ENCODE results near the gene COQ8A.
"Not testable (repeated sequence)": the region's sequence is repeated elsewhere in the genome, so short reads cannot be mapped to it uniquely, and the experiment has no call there.

The COQ8A gene

DNA sequence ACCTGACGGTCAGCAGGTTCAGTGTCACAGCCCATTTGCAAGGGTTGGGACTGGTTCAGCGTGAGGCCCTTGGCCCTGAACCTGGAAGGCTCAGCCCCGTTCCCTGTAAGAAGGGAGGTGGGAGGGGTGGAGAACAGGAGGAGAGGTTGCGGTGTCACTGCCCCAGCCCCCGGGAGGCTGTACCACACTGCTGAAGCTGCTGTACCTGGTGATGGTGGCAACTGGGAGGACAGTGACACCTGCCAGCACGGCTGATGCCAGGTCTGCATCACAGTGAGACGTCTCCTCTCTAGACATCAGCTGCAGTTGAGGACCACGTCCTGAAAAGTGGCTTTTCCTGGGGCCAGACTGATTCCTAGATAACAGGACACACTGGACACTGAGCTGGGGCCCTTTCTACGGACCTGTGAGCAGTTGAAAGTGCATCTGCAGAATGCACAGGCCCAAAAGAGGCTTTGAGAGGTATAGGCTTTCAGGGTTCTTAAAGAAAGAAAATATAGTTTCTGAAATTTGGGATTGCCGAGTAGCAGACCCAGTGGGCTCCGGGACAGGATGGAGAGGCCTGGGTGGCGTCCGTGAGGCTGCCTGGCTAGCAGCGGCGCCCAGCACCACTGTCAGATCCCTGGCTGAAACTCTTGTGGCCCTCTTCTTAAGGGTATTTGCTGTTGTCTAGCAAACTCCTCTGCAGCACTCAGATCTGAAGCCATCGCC lies 47.7 kb downstream of the COQ8A start:
- Histone ChIP-seq H3K27me3 (ENCODE audit: insufficient read depth, low read length) (no peaks in the 10 kb centered on the region), H3K4me1 (ENCODE audit: insufficient read depth, low read length) (peaks cover 15% of the 10 kb centered on the region; the same call in 1 of the 2 replicates), H3K27ac (ENCODE audit: low read depth, low read length) (peak overlapping the region; percentile 34; the same call in 1 of the 2 replicates), H3K4me3 (ENCODE audit: low read length) (no peak overlapping the region), H3K9me3 (ENCODE audit: insufficient read depth, low read depth, low read length) (no peaks in the 10 kb centered on the region), H3K36me3 (ENCODE audit: insufficient read depth, low read length) (peaks cover 23% of the 10 kb centered on the region), H3K9ac (ENCODE audit: low read depth, low read length) (no peak overlapping the region)
- 90% methylated on average over 16 of the region's 16 CpGs for WGBS

DNA sequence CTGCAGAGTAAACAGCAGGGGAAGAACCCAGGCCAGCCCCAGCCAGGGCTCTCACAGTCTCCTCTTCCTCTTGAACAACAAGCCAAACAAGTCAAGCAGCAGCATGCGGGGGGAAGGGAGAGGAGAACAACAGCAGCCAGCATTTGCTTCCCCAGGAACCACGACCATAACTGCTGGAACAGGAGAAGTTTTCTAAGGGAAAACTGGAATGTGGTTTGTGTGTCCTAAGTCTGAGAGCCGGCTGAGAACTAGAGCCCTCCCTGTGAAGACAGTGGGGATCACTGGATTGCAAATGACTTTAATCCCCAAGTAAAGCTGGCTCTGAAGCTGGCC lies 48.2 kb downstream of the COQ8A start:
- H3K27me3 ChIP-seq (ENCODE audit: insufficient read depth, low read length), result no peaks in the 10 kb centered on the region
- WGBS, result 68% methylated on average over 3 of the region's 3 CpGs
- peak overlapping the region; percentile 34; the same call in 1 of the 2 replicates for H3K27ac ChIP-seq (ENCODE audit: low read depth, low read length)
- H3K36me3 ChIP-seq (ENCODE audit: insufficient read depth, low read length), result peaks cover 23% of the 10 kb centered on the region
- H3K9me3 ChIP-seq (ENCODE audit: insufficient read depth, low read depth, low read length), result no peaks in the 10 kb centered on the region
- H3K4me3 ChIP-seq (ENCODE audit: low read length), result no peak overlapping the region
- H3K9ac ChIP-seq (ENCODE audit: low read depth, low read length), result peak overlapping the region; percentile 31; the same call in 1 of the 2 replicates
- H3K4me1 ChIP-seq (ENCODE audit: insufficient read depth, low read length), result peaks cover 15% of the 10 kb centered on the region; the same call in 1 of the 2 replicates

DNA sequence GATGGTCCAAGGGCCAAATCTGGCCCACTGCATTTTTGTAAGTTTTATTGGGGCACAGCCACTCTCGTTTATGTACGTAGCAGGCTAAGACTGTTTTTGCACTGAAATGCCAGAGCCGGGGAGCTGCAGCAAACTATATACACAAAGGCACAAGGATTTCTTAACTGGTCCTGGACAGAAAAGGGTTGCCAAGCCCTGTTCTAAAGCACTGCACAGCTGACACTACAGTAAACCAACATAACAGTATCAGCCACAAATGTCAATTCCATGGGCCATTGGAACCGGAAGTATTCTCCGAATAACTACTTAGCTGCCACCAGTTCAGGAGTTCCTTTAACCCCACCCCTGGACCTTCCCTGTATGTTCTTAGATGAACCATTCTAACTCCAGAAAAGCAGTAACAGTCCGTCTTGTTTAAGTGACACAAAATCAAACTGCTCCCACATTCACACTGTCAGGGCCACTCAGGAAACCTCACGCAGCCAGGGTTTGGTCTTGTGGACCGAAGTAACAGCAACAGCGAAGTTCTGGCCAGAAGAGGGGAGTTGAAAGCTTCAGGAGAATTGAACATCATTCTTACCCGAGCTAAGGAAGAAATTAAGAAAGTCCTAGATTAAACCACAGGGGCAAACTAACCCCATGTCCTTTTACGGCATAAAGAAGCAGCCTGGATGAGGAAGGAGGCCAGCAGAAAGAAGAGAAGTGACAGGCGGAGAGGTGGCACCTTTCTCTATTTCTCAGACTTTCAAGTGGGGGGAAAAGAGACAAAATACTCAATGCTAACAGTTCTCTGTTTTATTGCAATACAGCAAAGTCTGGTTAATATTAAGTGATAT lies 49.2 kb downstream of the COQ8A start:
- H3K27ac ChIP-seq (ENCODE audit: low read depth, low read length), result no peak overlapping the region
- H3K4me3 ChIP-seq (ENCODE audit: low read length), result no peak overlapping the region
- no peaks in the 10 kb centered on the region for H3K9me3 ChIP-seq (ENCODE audit: insufficient read depth, low read depth, low read length)
- peak overlapping the region; percentile 31; the same call in 1 of the 2 replicates for H3K9ac ChIP-seq (ENCODE audit: low read depth, low read length)
- no peaks in the 10 kb centered on the region for H3K27me3 ChIP-seq (ENCODE audit: insufficient read depth, low read length)
- peaks cover 29% of the 10 kb centered on the region for H3K36me3 ChIP-seq (ENCODE audit: insufficient read depth, low read length)
- 96% methylated on average over 12 of the region's 12 CpGs for WGBS
- peaks cover 21% of the 10 kb centered on the region; the same call in 1 of the 2 replicates for H3K4me1 ChIP-seq (ENCODE audit: insufficient read depth, low read length)

DNA sequence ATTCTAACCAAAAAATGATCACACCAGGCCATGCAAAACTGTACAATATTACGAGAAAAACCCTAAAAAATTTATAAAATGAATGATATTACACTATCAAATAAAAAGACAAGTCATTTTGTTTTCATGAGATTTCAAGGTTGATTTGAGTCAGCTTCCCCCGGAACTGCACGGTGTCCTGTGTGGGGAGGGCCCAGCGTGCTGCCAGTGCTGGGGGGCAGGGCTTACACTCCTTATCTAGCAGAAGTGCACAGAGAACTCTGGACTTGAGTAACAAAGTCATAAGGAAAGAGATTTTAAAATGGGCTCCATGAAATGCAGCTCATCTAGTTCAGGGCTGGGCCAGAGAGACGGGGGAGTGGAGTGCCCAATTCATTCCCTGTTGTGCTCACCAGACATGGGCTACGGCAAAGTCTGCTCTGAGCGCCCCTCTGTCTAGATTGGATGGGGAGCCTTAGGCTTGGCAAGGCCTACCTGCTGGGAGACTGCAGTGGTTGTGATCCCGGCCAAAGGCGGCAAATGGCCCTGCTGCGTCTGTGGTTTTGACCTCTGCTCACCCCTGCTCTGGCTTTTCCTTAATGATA lies 50.1 kb downstream of the COQ8A start:
- Histone ChIP-seq H3K36me3 (ENCODE audit: insufficient read depth, low read length) (peaks cover 27% of the 10 kb centered on the region), H3K4me3 (ENCODE audit: low read length) (no peak overlapping the region), H3K9ac (ENCODE audit: low read depth, low read length) (no peak overlapping the region), H3K4me1 (ENCODE audit: insufficient read depth, low read length) (peaks cover 27% of the 10 kb centered on the region; the same call in 1 of the 2 replicates), H3K9me3 (ENCODE audit: insufficient read depth, low read depth, low read length) (no peaks in the 10 kb centered on the region), H3K27me3 (ENCODE audit: insufficient read depth, low read length) (no peaks in the 10 kb centered on the region), H3K27ac (ENCODE audit: low read depth, low read length) (no peak overlapping the region)
- WGBS, result 96% methylated on average over 9 of the region's 10 CpGs

DNA sequence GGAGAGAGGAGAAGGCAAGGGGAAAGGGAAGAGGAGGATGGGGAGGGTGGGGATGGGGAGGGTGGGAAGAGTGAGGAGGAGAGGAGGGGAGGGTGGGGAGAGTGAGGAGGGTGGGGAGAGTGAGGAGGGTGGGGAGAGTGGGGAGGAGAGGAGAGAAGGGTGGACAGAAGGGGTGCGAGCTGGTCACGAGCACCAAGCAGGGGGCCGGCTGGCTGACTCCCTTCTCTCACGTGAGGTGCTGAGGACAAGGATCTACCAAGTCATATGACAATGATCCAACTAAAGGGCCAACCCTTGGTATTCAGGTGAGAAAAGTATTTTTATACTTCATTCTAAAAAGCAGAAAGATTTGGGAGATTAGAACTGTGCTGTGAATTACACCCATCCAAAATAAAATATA lies 51.8 kb downstream of the COQ8A start:
- 93% methylated on average over 2 of the region's 4 CpGs for WGBS
- no peak overlapping the region for H3K9ac ChIP-seq (ENCODE audit: low read depth, low read length)
- no peak overlapping the region for H3K27ac ChIP-seq (ENCODE audit: low read depth, low read length)
- peaks cover 31% of the 10 kb centered on the region; the same call in 1 of the 2 replicates for H3K4me1 ChIP-seq (ENCODE audit: insufficient read depth, low read length)
- no peak overlapping the region for H3K4me3 ChIP-seq (ENCODE audit: low read length)
- no peaks in the 10 kb centered on the region for H3K9me3 ChIP-seq (ENCODE audit: insufficient read depth, low read depth, low read length)
- peaks cover 13% of the 10 kb centered on the region for H3K36me3 ChIP-seq (ENCODE audit: insufficient read depth, low read length)
- H3K27me3 ChIP-seq (ENCODE audit: insufficient read depth, low read length), result no peaks in the 10 kb centered on the region

DNA sequence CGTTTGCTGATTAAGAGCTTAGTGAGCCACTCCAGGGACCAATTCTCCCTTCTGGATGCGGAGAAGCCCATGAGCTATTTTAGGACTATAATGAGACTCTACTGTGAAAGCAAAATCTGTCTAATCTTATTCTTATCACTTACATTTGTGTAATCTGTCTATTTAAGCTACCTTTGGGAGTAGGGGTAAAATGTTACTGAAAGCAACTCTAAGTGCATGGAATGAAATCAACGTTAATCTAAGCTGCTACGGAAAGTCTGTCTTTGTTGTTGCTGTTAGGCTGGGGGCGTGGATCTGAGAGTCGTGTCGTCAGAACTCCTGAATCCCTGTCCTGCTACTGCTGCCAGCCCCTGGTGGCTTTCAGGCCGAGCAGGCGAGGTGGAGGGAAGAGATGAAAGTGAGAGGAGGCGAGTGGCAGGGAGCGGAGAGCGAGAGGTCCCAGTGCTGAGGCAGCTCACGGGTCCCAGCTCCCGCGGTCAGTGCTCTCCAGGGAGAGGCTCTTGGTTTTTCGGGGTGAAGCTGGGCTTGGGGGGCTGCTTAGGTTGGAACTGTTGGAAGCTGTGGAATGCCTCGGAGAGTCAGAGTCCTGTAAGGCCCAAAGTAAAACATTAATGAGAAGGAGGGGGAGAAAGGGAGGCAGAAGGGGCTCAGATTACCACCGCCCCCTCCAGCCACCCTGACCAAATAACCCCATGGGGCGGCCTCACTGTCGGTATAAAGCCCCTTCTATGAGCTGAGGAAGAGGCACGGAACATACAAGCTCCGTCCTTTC lies 53.9 kb downstream of the COQ8A start:
- H3K27me3 ChIP-seq (ENCODE audit: insufficient read depth, low read length), result no peaks in the 10 kb centered on the region
- 89% methylated on average over 22 of the region's 22 CpGs for WGBS
- no peaks in the 10 kb centered on the region for H3K9me3 ChIP-seq (ENCODE audit: insufficient read depth, low read depth, low read length)
- no peak overlapping the region for H3K27ac ChIP-seq (ENCODE audit: low read depth, low read length)
- peaks cover 6% of the 10 kb centered on the region; the same call in 1 of the 2 replicates for H3K36me3 ChIP-seq (ENCODE audit: insufficient read depth, low read length)
- H3K9ac ChIP-seq (ENCODE audit: low read depth, low read length), result no peak overlapping the region
- peaks cover 19% of the 10 kb centered on the region; the same call in 1 of the 2 replicates for H3K4me1 ChIP-seq (ENCODE audit: insufficient read depth, low read length)
- H3K4me3 ChIP-seq (ENCODE audit: low read length), result no peak overlapping the region

DNA sequence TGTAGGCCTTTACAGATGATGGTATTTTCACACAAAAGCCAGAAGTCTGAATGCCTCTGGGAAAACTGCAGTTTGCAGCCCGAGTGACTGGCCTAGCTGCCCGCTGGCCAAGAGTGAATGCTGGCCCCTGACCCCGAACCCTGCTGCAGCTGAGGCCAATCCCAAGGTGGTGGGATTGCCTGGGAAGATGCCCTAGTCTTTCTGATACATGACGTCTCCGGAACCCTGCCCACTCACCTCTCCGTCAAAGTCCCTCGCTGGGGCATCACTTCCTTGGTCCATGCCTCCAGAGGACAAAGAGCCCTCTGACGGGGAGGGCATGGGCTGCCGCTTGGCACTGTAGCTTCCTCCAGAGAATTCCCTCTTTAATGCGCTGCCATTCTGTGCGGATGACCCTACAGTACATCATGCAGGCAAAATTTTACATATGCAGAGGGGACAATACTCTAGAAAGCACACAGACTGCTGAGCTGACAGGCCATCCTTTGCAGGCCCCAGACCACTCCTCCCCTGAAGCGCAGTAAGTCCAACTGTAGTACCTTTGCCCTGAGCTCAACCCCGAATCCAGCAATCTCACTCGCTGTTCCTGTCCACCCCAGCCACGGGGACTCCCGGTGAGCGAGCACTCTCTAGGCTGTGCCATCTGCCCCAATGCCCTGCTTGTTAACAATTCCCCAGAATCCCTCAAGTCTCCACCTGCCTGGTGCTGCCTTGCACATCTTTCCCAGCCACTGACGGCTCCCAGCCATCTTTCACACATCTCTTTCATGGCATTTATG lies 54.7 kb downstream of the COQ8A start:
- H3K4me1 ChIP-seq (ENCODE audit: insufficient read depth, low read length), result peaks cover 16% of the 10 kb centered on the region; the same call in 1 of the 2 replicates
- peaks cover 6% of the 10 kb centered on the region; the same call in 1 of the 2 replicates for H3K36me3 ChIP-seq (ENCODE audit: insufficient read depth, low read length)
- no peak overlapping the region for H3K4me3 ChIP-seq (ENCODE audit: low read length)
- no peaks in the 10 kb centered on the region for H3K9me3 ChIP-seq (ENCODE audit: insufficient read depth, low read depth, low read length)
- H3K9ac ChIP-seq (ENCODE audit: low read depth, low read length), result no peak overlapping the region
- no peaks in the 10 kb centered on the region for H3K27me3 ChIP-seq (ENCODE audit: insufficient read depth, low read length)
- no peak overlapping the region for H3K27ac ChIP-seq (ENCODE audit: low read depth, low read length)
- WGBS, result 94% methylated on average over 18 of the region's 18 CpGs

DNA sequence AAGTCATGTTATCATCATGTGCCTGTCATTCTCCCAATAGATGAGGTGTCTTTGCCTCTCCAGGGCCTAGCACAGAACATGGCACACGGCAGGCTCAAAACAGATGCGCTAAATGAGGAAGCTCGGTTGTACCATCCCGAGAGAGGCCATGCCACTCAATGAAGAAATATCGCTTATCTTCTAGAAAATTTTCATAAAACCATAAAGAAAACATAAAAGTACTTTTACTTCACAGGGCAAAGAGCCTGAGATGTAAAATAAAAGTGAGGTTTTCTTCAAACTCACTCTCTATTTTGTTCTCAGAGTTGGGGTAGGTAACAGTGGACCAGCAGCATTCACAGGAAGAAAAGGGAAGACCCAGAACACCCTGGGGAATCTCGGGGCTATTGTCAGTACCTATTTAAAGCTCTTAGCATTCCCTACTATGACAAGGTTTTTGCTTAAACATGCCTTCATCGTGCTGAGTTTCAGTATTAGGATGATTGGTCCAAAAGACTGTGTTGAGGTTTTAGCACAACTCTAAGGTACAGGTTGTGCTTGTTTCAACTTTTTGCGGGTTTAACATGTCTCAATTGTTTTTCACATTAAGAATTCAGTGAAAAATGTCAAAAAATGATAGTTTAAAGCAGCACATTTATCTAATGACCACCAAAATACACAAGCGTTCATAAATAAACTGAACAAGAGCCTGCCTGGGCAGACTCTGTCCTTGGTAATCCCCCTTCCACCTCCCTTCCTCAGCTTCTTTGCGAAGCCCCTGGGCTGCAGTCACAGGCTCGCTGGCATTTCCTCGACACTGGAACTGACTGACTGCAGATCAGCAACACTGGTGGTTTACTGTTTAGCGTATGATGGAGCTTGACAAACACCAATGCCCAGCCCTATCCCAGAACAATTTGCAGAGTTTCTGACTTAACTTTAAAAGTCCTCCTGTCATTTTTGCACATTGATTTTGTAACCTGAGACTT lies 55.6 kb downstream of the COQ8A start:
- Histone ChIP-seq H3K27me3 (ENCODE audit: insufficient read depth, low read length) (no peaks in the 10 kb centered on the region), H3K27ac (ENCODE audit: low read depth, low read length) (no peak overlapping the region), H3K36me3 (ENCODE audit: insufficient read depth, low read length) (peaks cover 6% of the 10 kb centered on the region; the same call in 1 of the 2 replicates), H3K4me3 (ENCODE audit: low read length) (no peak overlapping the region), H3K9ac (ENCODE audit: low read depth, low read length) (0 out of 2 replicates have a peak overlapping the region, but pooled peaks have one; percentile 32), H3K4me1 (ENCODE audit: insufficient read depth, low read length) (peaks cover 16% of the 10 kb centered on the region; the same call in 1 of the 2 replicates), H3K9me3 (ENCODE audit: insufficient read depth, low read depth, low read length) (no peaks in the 10 kb centered on the region)
- 88% methylated on average over 13 of the region's 13 CpGs for WGBS

DNA sequence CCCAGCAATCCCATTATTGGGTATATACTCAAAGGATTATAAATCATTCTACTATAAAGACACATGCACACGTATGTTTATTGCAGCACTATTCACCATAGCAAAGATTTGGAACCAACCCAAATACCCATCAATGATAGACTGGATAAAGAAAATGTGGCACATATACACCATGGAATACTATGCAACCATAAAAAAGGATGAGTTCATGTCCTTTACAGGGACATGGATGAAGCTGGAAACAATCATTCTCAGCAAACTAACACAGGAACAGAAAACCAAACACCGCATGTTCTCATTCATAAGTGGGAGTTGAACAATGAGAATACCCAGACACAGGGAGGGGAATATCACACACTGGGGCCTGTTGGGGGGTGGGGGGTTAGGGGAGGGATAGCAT lies 59.5 kb downstream of the COQ8A start:
- not testable (repeated sequence) for H3K9ac ChIP-seq (ENCODE audit: low read depth, low read length); H3K4me3 ChIP-seq (ENCODE audit: low read length); H3K4me1 ChIP-seq (ENCODE audit: insufficient read depth, low read length); H3K27ac ChIP-seq (ENCODE audit: low read depth, low read length); H3K9me3 ChIP-seq (ENCODE audit: insufficient read depth, low read depth, low read length); H3K27me3 ChIP-seq (ENCODE audit: insufficient read depth, low read length)
- 100% methylated on average over 1 of the region's 2 CpGs for WGBS
- peaks cover 20% of the 10 kb centered on the region for H3K36me3 ChIP-seq (ENCODE audit: insufficient read depth, low read length)
